CD1c-positive myeloid dendritic cell (primary cell): Measurements from ENCODE around the gene MYB.
"Not testable (repeated sequence)": the region's sequence is repeated elsewhere in the genome, so short reads cannot be mapped to it uniquely, and the experiment has no call there.

ENCODE experiments used
- DNase-seq: peaks from one replicate; pipeline ENCODE4 v3.0.0-alpha.2; 2016; ENCODE audit errors: extremely low spot score

MYB gene

DNA sequence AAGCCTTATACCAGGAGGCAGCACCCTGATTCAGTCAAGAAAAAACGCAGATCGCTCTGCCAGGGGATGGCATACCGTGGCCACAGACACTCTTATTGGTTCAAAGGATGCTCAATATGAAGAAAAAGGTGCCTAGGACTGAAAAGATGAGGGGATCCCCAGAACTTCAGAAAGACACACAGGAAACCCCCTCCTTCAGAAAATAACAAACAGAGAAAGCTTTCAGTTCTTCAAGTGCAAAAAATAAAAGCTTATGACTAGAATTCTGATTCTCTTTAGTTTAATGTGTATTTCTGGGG is 17.7 kb upstream of the MYB start:
- DNase-seq = no peak

GRCh38 chr6:135164387-135164786 is 16.7 kb upstream of the MYB start:
- DNase-seq = not testable (repeated sequence)

GRCh38 chr6:135165031-135165430 is 16.1 kb upstream of the MYB start:
- no peak for DNase-seq

DNA sequence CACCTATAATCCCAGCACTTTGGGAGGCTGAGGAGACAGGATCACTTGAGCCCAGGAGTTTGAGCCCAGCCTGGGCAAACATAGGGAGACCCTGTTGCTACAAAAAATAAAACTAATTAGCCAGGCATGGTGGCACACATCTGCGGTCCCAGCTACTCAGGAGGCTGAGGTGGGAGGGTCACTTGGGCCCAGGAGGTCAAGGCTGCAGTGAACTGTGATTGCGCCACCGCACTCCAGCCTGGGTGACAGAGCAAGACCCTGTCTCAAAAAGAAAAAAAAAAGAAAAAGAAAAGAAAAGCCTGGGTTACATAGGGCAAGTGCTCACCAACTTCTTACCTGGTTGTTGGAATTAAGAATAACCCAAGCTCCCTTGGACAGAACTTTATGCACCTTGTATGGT is 14.6 kb upstream of the MYB start:
- no peak for DNase-seq

DNA sequence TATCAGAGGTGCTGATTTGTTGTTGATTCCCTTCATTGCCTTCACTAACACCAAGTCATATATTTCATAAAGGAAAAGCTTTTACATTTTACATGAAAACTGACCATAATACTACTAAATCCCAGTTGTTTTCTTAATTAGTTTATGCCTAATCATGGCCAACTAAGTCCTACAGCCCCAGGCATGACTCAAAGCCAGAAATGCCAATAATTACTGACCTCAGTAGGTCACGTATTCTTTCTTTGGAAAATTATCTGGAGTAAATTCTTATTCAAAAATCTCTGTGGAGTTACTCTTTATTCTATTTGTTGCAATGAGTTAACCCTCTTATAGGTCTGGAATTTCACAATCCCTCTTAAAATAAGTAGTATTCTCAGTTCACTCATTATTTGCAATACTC is 13.5 kb upstream of the MYB start:
- no peak for DNase-seq

DNA sequence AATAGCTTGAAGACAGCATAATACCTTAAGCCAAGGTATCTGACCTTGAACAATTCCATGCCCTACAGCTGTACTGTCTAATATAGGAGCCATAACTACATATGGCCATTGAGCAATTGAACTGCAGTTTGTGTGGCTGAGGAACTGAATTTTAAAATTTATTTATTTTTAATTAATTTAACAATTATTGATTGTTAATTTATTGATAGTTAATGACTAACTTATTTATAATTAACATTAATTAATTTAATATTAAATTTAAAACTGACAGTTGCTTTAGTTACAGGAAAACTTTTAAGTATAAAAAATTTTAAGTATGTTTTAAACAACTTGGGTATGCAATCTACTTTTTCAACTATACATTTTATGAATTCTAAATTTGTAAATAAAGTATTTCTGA is 12.3 kb upstream of the MYB start:
- no peak for DNase-seq

- no peak for DNase-seq
Measured at GRCh38 chr6:135170238-135170637, 10.9 kb upstream of the MYB start.

DNA sequence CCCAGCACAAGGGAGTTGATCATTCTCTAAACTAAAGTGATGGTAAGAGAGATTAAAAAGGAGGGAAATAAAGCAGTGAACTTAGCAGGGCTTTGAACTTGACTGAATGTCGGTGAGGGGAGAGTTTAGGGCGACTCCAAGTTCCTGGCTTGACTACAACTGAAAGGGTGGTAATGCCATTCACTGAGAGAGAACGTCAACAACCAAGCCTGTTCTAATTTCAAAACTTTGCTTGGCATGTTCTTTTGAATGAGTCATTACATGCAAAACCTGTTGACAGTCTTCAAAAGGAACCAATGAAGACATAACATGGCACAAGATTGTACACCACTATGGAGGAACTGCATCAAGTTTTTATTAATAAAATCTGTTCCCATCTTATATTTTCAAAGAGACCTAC is 10.3 kb upstream of the MYB start:
- no peak for DNase-seq

- DNase-seq = no peak
Measured at GRCh38 chr6:135173242-135173988, 7.7 kb upstream of the MYB start.

GRCh38 chr6:135173989-135174484 is 7.1 kb upstream of the MYB start:
- DNase-seq = no peak

DNA sequence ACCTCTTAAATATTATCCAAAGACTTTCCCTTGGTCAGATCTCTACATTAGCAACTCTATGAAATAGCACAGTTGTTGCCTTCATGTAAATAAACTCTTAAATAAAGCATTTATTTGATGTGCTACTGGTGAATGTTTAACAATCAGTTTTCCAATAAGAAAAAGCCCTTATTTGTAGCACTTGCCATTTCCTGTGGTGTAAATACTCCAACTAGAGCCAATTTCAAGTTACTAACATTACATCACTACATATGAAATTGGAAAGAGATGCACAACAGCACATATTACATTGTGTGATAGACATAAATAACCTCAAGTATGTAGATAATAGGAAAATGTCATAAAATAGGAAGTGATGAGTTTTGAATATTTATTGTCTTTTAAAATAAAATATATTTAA is 5.0 kb upstream of the MYB start:
- DNase-seq = no peak

GRCh38 chr6:135176464-135176863 is 4.6 kb upstream of the MYB start:
- DNase-seq = peak; percentile 35

- no peak for DNase-seq
Measured at GRCh38 chr6:135179372-135179771, 1.7 kb upstream of the MYB start.

DNA sequence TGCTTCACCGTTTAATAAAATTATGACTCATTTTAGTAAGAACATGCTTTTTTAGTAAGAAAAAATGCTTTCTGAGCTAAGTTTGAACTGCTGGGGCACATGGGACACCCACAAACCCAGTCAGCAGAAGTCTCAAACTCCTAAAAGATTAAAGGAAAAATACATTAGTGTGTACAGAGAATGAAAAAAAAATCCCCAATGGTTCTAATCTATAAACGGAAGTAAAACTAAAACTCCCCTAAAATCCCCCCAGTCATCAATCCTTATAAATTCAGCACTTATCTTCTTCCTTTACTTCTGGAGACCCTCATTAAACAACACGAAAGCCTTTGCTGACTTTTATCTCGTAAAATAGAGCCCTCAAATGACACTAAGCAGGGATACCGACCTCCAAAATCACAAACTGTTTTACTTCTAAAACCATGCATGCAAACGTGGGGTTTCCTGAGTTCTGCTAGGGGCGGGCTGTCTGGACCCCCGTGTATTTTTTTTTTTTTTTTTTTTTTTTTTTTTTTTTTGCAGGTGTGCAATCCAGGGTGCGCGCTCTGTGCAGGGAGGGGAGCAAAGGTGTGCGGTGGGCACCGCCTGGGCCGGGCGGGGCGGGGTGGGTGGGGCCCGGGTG is 1.1 kb upstream of the MYB start:
- DNase-seq = no peak

- DNase-seq = no peak
Measured at GRCh38 chr6:135181333-135182070, 394 bp downstream of the MYB start.

DNA sequence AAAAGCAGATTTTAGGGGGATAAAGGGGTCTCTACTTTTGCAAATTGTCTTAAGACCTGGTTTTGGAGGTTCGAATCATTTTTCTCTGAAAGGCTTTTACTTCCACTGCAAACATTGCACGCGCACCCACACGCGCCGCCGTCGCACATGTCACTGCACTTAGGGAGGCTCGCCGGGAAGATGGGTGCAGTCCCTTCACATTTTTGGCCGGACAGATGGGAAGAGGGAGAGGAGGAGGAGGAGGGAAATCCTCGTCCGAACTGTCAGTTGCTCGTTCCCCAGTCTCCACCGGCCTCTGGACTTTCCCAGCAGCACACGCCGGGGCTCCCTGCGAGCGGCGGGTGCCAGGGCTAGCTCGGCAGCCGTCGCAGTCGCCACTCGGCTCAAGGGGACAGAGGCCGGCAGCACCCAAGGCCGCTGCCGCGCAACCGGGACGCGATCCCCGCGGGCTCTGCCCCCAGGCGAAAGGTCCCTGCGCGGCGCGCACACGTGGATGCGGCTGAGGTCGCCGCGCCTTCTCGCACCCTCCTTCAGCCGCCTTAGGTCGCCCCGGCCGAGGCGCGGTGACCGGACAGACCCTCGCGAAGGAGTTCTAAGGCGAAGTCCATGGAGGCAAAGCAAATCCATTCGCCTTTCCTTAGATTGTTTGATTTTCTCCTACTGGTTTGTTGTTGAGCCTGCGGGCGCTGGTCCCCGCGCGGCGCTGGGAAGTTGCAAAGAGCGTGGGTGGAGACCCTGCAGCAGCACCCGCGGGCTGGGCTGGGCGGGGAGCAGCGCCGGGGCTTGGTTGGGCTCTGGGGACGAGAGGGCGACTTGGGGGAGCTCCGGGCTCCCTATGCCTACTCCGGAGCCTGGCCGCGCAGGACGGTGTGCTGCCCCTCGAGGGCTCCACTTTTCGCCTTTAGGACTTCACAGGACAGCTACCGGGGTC is 1.2 kb downstream of the MYB start:
- peak; percentile 60 for DNase-seq

DNA sequence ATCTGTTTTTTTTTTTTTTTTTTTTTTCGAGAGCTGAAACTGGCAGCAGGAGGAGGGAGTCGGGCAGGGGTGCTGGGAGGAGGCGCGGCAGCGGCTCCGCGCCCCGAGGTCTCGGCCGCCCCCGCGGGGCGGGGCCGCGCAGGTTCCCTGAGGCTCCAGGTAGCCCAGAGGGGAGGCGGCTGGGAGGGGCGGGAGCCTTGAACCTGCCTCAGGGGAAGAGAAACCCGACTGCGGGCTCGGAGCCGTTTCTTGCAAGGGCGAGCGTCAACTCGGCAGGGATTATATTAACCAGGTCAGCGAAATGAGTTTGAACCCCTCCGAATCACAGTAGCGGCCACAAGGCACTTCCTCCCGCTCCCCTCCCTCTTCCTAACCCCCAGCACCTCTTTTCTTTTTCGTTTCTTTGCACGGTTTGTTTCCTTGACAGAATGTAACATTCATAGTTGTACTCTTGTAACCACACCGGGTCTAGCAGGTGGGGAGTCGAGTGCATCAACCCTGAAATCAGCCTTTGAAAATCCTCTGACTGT is 2.0 kb downstream of the MYB start:
- peak; percentile 43 for DNase-seq

GRCh38 chr6:135183532-135184440 is 2.7 kb downstream of the MYB start:
- DNase-seq = peak; percentile 69

DNA sequence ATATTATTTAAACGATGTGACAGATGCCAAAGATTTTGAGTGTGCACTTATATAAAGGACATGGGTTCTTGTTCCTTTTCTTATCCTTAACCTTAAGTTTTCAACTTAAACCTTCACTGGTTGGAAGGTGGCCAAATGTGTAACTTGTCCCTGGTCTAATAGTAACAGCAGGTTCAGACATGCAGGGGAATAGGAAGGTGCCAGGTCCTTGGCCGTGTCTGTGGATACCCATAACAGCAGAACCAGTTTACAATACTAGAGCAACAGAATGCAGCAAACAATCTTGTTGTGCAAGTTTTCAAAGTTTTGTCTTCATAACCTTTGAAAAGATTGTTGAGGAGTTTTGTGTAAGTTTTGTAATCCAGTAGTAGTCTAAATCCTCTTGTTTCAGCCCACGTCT is 4.4 kb downstream of the MYB start:
- no peak for DNase-seq

DNA sequence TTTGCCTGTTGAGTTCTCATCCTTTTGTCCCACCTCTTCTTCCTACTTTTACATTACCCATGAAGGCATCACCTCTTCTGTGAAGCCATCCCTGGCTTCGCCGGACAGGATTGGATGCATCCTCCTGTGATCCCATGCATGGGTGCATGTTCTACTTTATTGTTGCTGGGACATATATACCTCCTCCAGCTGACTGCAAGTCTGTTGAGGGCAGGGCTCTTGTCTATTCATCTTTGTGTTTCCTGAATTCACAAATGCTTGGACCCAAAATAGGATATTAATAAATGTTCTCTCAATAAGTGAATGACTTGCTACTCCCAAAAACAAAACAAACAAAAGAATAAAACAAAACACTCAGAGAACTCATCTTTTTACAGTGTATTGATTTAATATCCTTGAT is 5.1 kb downstream of the MYB start:
- no peak for DNase-seq

GRCh38 chr6:135187372-135187771 is 6.3 kb downstream of the MYB start:
- DNase-seq = no peak
